ENCODE results near the gene INPP5A.
"Not testable (repeated sequence)": the region's sequence is repeated elsewhere in the genome, so short reads cannot be mapped to it uniquely, and the experiment has no call there.

The INPP5A gene, protein sequence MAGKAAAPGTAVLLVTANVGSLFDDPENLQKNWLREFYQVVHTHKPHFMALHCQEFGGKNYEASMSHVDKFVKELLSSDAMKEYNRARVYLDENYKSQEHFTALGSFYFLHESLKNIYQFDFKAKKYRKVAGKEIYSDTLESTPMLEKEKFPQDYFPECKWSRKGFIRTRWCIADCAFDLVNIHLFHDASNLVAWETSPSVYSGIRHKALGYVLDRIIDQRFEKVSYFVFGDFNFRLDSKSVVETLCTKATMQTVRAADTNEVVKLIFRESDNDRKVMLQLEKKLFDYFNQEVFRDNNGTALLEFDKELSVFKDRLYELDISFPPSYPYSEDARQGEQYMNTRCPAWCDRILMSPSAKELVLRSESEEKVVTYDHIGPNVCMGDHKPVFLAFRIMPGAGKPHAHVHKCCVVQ

DNA sequence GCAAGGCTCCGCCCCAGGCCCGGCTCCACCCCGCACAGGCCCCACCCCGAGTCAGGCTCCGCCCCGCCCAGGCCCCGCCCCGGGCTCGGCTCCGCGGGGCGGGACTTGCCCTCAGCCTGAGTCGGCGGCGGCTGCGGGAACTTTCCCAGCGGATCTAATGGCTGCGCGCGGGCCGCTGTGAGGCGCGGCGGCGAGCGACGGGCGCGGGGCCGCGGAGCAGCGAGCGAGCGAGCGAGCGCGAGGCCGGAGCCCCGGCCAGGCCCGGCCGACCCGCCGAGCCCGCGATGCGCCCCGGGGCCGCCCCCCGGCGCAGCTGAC, at the start of gene INPP5A:
Gene INPP5A (plus strand): TSS at position 104 of the 318 bp plus-strand sequence. CDS start 310 bp downstream, outside the sequence.
- no peak for DNase-seq

DNA sequence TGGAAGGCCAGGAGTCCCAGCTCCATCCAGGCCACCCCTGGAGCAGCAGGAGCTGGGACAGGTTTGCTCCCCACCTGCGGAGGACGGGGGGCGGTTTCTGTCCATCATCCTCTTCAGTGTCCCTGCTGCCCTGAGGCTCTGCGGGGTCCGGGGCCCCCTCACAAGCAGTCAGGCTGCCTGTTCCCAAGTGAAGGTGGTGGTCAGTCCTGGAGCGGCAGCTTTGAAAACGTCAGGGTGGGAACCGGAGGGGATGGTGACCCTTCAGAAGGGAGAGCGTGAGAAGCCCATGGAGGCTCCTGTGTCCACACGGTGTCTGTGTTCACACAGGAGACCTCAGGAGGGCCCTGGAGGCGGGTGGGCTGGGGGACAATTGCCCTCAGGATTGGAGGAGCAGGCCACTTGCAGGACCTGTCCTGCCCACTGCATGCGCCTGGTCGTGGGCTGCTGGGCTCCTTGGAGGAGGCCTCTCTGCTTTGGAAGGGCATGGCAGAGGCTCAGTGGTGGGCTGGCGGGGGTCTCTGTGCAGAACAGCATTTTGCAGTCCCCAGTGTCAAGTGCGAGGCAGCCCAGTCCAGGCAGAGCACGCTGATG, 49.3 kb upstream of the INPP5A start:
- no peak for DNase-seq

DNA sequence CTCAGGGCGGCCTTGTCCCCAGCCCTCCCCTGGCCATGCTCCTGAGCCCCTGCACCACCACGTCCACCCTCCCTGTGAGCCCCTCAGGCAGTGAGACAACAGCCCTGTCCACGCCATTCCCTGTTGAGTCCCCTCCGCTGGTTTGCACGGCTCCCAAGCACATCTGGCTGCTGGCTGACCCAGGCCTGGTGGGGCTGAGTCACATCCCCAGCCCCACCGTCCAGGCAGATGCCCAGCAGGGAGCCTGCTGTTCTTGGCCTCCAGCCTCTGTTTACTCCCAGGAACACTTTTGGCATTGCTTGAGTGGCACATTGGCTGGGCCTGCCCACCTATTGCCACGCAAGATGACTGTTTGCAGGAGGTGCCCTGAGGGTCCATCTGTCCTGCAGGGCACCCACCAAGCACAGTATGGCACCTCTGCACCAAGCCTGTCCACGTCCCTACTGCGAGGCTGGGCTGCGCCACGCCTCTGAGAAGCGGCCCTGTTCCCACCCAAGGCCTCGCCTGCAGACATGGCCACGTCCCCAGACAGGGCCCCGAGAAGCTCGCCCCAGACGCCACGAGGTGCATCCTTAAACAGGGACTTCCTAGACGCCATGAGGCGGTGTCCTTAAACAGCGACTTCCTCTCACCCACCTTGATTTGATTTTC, 48.4 kb upstream of the INPP5A start:
- DNase-seq: no peak

DNA sequence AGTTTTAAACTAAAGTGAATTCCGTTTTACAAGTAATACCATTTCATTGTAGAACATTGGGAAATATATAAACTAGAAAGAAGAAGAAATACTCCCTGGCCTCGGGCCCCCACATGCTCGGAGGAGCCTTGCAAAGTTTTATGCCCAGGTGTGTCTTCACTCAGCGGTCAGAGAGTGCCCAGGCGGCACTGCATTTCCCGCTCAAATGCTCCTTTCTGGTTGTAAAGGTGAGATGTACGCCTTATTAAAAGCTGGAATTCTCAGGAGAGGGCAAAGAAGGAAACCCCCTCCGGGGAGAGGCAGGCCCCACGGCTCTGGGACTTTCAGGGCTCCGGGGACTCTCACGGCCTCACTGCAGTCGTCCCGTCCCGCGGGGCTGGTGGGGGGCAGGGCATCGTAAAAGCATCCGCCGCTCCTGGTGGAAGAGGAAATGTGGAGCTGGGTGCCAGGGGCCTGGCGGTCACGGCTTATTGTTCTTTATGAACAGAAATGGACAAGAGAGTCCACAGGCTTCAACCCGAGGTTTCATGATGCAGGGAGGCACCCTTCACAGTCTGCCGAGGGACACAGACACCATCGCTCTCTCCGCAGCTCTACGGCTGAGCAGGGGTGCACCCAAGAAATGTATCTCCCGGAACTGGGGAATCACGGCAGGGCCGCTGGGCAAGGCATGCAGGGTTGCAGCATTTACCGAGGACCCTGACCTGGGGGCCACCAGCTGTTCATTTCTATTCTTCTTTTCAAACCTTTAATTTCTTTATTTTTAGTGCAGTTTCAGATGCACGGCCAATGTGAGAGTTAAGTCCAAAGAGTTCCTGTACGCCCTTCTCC, 47.7 kb upstream of the INPP5A start:
- no peak for DNase-seq

DNA sequence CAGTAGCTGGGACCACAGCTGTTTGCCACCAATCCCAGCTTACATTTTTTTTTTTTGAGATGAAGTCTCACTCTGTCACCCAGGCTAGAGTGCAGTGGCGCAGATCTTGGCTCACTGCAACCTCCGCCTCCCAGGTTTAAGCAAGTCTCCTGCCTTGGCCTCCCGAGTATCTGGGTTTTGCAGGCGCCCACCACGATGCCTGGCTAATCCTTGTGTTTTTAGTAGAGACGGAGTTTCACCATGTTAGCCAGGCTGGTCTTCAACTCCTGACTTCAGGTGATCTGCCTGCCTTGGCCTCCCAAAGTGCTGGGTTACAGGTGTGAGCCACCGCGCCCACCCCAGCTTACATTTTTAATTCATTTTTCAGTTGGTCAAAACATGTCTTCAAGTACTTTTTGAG, 46.1 kb upstream of the INPP5A start:
- not testable (repeated sequence) for DNase-seq

DNA sequence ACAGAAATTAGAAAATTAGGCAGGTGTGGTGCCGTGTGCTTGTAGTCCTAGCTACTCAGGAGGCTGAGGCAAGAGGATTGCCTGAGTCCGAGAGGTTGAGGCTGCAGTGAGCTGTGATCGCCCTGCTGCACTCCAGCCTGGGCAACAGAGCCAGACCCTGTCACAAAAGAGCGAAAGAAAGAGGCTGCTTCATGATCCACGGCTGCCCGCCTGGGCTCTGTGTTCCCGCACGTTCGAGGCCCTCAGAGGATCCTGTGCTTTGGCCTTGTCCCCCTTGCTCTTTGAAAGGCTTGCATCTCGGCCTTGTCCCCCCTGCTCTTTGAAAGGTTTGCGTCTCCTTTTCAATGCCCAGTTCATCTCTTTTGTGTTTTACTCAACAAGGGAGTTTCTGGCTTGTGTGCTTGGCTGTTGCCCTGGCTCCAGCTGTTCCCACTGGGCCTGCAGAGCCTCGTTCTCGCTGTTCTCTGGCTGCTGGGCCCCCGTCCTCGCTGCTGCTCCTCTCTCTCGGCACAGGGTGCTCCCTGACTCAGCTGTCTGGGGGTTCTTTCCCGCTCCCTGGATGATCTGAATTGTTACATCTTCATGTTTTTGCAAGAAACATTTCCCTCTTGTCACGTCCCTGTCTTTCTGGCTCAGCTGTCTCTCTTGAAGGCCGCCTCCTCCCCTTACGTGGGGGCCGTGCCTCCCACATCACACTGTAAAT, 45.1 kb upstream of the INPP5A start:
- DNase-seq: no peak

DNA sequence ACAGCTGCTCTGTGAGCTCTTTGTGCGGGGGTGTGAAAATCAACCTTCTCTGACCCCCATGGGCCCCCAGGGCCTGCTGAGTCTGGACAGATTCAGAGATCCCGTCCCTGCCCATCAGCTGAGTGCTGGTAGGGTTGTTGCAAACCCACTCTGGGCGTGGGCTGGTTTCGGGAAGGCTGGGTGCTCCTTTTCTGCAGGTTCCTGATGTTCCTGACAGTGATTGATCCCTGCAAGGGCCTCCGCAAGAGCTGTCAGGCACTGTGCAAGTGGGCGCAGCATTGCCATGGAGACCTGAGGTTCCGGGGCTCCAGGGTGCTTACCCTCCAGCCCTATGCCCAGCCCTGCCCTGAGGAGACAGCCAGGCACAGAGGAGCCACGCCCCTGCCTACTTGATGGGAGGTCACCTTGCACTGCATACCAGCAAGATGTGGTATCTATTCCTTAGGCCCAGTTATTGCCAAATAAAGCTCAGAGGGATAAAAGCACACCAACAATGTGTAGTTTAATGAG, 44.3 kb upstream of the INPP5A start:
- DNase-seq: no peak

DNA sequence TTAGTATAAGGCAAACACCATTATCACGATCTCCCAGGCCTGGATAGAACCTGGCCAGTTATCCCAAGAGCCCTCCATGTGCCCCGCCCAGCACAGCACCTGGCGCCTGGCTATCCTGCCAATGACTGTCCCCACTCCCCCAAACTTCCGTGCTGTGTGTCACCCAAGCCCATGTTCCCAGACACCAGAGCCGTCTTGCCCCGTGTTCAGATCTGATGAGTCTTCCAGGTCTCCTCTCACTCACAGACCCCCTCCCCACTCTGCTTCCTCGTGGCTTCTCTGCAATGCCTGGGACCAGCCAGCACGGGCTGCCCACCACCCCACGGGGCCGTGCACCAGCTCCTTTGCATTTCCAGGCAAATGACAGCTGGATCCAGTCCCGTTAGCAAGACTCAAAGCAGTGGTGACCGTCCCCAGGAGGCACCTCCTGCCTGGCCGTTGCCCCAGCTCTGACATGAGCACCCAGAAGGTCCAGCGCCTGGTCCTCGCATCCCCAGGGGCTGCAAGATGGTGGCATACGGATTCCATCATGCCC, 43.8 kb upstream of the INPP5A start:
- no peak for DNase-seq

DNA sequence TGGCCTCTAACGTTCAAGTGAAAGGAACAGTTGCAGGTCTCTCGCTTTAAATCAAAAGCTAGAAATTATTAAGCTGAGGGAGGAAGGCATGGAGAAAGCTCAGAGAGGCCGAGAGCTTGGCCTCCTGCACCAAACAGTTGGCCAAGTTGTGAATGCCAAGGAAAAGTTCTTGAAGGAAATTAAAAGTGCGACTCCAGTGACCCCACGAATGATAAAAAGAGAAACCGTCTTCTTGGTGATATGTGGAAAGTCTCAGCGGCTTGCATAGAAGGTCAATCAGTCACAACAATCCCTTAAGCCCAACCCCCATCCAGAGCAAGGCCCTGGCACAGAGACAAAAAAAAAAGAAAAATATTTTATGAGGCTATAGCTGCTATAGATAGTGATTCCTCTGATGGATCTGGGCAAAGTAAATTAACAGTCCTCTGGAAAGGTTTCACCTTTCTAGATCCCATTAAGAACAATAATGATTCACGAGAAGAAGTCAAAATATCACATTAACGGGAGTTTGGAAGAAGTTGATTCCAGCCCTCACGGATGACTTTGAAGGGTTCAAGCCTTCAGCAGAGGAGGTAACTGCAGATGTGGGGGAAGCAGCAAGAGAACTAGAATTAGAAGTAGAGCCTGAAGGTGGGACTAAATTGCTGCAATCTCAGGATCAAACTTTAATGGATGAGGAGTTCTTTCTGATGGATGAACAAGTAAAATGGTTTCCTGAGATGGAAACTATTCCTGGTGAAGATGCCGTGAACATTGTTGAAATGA, 42.5 kb upstream of the INPP5A start:
- no peak for DNase-seq

DNA sequence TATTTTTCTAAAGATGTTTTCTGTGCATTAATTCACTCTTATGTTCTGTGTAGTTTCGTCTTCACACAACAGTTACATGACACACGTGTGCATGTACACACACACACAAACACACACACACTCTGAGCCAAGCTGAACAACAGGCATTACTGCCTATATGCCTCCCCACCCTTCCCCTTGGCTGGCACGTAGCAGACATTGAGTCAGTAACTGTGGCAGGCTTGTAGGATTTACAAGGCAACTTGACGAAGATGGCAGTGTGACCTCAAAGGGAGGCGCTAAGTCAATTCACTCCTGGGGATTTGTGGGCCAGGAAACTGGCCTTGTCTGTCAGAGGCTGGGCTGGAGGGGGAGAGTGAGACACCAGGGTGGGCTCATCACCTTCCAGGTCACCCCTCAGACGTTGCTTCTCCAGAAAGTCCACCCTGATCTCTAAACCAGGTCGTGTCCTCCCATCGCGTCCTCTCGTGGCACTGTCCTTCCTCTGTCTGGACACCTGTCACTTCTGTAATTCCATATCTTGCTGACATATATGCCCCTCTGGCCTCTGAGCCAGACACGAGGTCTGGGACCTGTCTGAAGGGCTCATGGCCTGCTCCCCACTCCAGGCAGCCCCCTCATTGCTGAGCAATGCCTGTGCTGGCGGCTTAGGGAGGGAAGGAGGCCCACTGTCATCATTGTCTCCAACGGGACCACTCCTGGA, 41.1 kb upstream of the INPP5A start:
- no peak for DNase-seq

DNA sequence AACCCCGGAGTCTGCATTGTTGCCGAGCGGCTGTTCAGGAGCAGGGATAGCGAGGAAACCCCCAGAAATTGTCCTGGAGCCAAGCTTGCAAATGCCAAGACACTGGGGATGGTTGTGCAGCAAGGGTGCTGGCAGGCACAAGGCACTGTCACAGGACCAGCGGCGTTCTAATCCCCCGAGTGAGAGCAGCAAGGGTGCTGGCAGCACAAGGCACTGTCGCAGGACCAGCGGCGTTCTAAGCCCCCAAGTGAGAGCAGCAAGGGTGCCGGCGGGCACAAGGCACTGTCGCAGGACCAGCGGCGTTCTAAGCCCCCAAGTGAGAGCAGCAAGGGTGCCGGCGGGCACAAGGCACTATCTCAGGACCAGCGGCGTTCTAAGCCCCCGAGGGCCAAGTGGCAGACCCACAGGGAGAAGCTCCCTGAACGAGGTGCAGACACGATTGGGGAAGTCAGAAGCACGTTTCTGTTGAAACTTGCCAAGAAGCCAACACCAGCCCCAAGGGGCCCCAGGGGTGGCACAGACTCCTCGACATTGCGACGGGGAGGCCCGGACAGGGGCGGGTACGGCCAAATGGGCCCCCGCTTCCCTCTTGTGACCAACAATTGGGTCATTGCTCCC, 40.4 kb upstream of the INPP5A start:
- DNase-seq: no peak

DNA sequence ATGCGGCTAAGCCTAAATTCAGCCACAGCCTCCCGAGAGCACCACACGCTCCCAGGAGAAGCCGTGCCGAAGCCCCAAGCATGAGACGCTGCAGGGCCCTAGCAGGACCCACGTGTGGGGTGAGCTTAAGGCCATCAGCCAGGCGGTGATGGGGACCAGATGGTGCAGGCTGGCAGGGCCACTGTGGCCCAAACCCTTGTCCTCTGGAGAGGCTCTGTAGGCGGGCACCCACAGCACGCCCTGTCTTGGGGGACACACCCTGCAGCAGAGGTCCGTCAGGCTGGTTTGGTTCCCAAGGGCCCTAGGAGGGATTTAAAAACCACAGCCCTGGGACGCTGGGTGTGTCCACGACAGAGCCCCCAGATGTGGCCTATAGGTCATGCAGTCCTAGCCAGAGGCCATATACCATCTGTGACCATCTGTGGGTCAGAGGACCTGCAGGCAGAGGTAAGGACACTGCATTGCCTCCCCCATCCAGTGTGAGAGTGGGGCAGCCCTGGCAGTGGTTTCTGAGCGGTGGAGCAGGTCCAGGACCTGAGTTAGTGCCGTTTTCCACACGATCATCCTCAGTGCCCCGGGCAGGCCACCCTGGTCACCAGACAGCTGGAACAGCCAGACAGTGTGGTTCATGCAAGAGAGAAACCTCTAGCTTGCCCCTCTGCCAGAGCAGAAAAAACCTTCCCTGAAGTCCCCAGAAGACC, 39.6 kb upstream of the INPP5A start:
- no peak for DNase-seq

DNA sequence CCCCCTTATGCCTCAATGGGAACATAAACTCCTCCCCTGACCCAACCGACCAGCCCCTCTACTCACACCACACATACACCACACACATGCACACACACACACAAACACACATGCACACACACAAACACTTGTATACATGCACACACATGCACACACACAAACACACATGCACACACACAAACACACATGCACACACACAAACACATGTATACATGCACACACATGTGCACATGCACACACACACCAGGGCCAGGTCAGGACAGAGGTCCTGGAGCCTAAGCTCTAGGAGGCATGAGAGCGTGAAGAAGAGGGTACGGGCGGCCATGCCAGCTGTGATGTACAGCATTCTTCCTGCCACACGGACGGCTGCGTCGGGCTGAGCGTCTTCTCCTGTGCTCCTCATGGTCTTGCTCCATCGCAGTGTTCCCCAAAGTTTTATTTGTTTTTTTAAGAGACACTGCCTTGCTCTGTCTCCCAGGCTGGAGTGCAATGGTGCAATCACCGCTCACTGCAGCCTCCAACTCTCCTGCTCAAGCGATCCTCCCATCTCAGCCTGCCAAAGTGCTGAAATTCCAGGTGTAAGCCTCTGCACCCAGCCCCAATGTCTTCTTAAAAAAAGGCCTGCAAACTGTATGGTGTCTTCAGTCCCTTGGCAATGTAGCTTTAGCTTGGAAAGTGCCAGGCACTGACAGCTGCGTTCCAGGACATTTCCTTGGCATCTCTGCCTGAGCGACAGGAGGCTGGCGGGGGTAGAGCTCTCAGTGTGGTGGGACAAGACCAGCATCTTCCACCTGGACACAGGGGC, 38.8 kb upstream of the INPP5A start:
- no peak for DNase-seq

DNA sequence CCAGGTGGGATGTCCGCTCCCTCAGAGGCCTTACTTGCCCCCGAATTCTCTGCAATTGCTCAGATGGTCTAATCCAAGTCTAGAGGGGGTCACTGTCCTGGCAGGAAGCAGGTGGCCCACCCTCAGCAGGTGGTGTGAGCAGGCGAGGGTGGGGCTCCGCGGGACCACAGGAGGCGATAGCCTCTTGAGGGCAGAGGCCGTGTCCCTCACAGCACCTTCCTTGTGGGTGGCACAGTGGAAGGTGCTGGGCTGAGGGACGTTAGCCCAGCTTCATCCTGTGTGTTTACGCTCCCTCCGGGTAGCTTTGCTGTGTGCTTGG, 38.3 kb upstream of the INPP5A start:
- no peak for DNase-seq

DNA sequence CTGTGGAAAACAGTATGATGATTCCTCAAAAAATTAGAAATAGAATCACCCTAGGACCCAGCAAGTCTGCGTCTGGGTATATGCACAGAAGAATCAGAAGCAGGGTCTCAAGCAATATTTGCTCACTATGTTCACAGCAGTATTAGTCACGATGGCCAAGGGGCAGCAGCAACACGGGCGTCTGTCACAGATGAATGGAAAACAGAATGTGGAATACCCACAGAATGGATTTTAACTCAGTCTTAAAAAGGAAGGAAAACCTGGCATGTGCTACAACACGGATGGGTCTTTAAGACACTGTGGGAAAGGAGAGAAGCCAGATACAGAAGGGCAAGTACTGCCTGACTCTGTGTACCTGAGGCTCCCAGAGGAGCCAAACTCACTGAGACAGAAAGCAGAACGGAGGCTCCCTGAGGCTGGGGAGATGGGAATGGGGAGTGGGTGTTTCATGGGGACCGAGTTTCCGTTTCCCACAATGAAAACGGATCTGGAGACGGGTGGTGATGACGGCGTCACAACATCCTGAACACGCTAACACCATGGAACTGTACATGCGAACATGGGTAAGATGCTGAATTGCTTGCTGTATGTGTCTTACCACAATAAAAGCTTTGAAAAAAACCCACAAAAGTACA, 36.7 kb upstream of the INPP5A start:
- no peak for DNase-seq

DNA sequence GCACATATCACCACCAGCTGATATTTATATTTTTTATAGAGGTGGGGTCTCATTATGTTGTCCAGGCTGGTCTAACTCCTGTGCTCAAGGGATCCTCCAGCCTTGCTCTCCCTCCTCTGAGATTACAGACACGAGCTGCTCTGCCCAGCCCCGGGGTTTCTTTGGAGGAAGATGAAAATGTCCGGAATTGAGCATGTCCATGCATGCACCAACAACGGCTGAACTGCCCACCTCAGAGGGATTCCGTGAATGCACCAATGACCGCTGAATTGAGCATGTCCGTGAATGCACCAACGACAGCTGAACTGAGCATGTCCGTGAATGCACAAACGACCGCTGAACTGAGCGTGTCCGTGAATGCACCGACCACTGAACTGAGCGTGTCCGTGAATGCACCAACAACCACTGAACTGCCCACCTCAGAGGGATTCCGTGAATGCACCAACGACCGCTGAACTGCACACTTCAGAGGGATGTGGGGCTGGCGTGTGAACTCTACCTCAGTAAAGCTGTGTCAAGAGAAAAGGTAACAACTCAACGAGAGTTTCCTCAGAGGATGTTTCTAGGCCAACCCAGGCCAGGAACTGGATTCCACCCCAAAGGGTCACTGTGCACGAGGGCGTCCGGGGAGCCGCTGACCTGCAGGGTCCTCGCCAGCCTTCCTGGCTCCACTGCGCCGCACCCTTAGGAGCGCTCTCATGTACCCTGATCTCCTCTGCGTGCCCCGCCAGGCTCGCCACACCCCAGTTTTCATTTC, 34.9 kb upstream of the INPP5A start:
- no peak for DNase-seq

DNA sequence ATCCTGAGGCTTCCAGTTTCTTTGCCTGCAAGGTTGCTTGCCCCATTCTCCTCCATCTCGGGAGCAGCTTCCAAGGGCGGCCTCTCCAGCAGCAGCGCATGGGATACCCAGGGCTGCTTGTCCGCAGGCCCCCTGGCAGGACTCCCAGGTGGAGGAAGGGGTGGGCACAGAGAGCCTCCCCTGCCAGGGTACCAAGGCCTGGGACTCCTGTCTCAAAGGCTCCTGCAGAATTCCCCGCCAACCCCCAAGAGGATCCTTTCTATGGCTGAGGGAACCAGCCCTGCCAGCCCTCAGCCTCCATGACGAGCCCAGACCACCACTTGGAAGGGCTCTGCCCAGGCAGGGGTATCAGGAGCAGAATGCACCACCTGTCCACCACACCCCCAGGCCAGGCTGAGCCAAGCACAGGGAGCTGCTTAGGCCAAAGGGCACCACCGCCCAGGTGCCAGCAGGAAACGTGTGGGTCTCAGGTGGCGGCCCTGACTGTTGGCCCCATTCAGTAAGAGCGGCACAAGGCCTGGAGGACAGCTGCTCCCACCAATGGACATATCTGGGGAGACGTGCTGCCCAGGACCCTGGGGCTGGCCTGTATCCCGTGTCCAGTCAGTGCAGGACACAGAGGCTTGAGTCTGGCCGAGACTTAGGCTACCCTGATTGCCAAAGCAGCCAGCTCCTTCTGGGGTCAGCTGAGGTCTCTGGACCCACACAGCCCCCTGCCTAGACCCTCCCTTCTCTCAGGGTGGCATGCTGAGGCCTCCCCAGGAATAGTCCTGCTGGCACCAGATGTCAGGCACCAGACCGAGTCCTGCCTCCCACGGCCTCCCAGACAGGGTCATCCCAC, 33.8 kb upstream of the INPP5A start:
- no peak for DNase-seq
